MM.1S (cell line): ENCODE measurements around the gene MED13.

Source experiments
- DNase-seq: peaks from one replicate; pipeline ENCODE4 v3.0.0-alpha.2; 2015
- H2AFZ ChIP-seq: fragments of 300-600 bp; sonication (generic); 2 replicates; pipeline ENCODE4 v1.6.0; 2016; ENCODE audit warnings: antibody characterized with exemption, low read length
- H3F3A ChIP-seq: fragments of 300-600 bp; sonication (generic); 2 replicates; pipeline ENCODE4 v1.6.1; 2016; ENCODE audit warnings: mild to moderate bottlenecking, antibody characterized with exemption, low read length, moderate library complexity, mixed read lengths; ENCODE audit not compliant: insufficient read depth
- H3K27ac ChIP-seq: fragments of 300-600 bp; sonication (generic); 2 replicates; pipeline ENCODE4 v1.5.1; 2016; ENCODE audit warnings: mild to moderate bottlenecking, low read length
- H3K27me3 ChIP-seq: fragments of 300-600 bp; sonication (generic); replicated peaks from 2 replicates; pipeline ENCODE4 v1.6.0; 2016; ENCODE audit warnings: low read length; ENCODE audit not compliant: insufficient read depth
- H3K36me3 ChIP-seq: fragments of 300-600 bp; sonication (generic); replicated peaks from 2 replicates; pipeline ENCODE4 v1.6.1; 2016; ENCODE audit warnings: mild to moderate bottlenecking, low read length, mixed read lengths; ENCODE audit not compliant: insufficient read depth
- H3K4me1 ChIP-seq: fragments of 300-600 bp; sonication (generic); 2 replicates; pipeline ENCODE4 v1.6.1; 2016; ENCODE audit warnings: low read length, mixed read lengths
- H3K4me2 ChIP-seq: fragments of 300-600 bp; sonication (generic); 2 replicates; pipeline ENCODE4 v1.6.0; 2016; ENCODE audit warnings: low read depth, low read length
- H3K4me3 ChIP-seq: fragments of 300-600 bp; sonication (generic); 2 replicates; pipeline ENCODE4 v1.5.1; 2016; ENCODE audit warnings: low read length, mixed read lengths
- H3K79me2 ChIP-seq: fragments of 300-600 bp; sonication (generic); 2 replicates; pipeline ENCODE4 v1.6.1; 2016; ENCODE audit warnings: mixed run types, low read length, mixed read lengths
- H3K9ac ChIP-seq: fragments of 300-600 bp; sonication (generic); 2 replicates; pipeline ENCODE4 v1.6.1; 2016; ENCODE audit warnings: low read length, mixed read lengths
- H3K9me2 ChIP-seq: fragments of 300-600 bp; sonication (generic); replicated peaks from 2 replicates; pipeline ENCODE4 v1.6.1; 2016; ENCODE audit warnings: mild to moderate bottlenecking, low read length, mixed read lengths; ENCODE audit not compliant: insufficient read depth
- H3K9me3 ChIP-seq: fragments of 300-600 bp; sonication (generic); replicated peaks from 2 replicates; pipeline ENCODE4 v1.6.1; 2016; ENCODE audit warnings: mild to moderate bottlenecking, low read length, mixed read lengths; ENCODE audit not compliant: insufficient read depth
- H4K20me1 ChIP-seq: fragments of 300-600 bp; sonication (generic); 2 replicates; pipeline ENCODE4 v1.6.1; 2016; ENCODE audit warnings: mild to moderate bottlenecking, low read length, moderate library complexity, mixed read lengths; ENCODE audit not compliant: insufficient read depth
- CTCF ChIP-seq: fragments of 300-600 bp; sonication (generic); IDR thresholded peaks from 2 replicates; pipeline ENCODE4 v1.5.1; 2016; ENCODE audit warnings: antibody characterized with exemption, low read length, mixed read lengths
- EZH2 ChIP-seq: fragments of 300-600 bp; sonication (generic); optimal IDR thresholded peaks from 2 replicates; pipeline ENCODE3; 2017; ENCODE audit warnings: low read depth, mild to moderate bottlenecking, antibody characterized with exemption, low read length, mixed read lengths
- EZH2phosphoT487 ChIP-seq: fragments of 300-600 bp; sonication (generic); IDR thresholded peaks from 2 replicates; pipeline ENCODE4 v1.6.1; 2018; ENCODE audit warnings: antibody characterized with exemption, low read length

The MED13 gene

GRCh38 chr17:62090021-62090824 is 25.1 kb upstream of the MED13 start:
- Histone ChIP-seq H3K4me1 (no peaks in the 10 kb centered on the region), H3K9ac (no peak overlapping the region), H3K9me2 (no peaks in the 10 kb centered on the region), H3K4me2 (no peak overlapping the region), H3F3A (no peaks in the 10 kb centered on the region), H4K20me1 (no peaks in the 10 kb centered on the region), H3K4me3 (no peak overlapping the region), H3K9me3 (no peaks in the 10 kb centered on the region), H3K79me2 (no peaks in the 10 kb centered on the region), H2AFZ (no peak overlapping the region), H3K27me3 (no peaks in the 10 kb centered on the region), H3K27ac (no peak overlapping the region), H3K36me3 (no peaks in the 10 kb centered on the region)
- no peak for TF ChIP-seq EZH2
- no peak for TF ChIP-seq EZH2phosphoT487
- no peak for DNase-seq

GRCh38 chr17:62089334-62089733 is 24.3 kb upstream of the MED13 start:
- Histone ChIP-seq H4K20me1 (no peaks in the 10 kb centered on the region), H3K4me1 (no peaks in the 10 kb centered on the region), H3K4me3 (no peak overlapping the region), H3K27me3 (no peaks in the 10 kb centered on the region), H3K4me2 (no peak overlapping the region), H3F3A (no peaks in the 10 kb centered on the region), H2AFZ (no peak overlapping the region), H3K9ac (no peak overlapping the region), H3K9me2 (no peaks in the 10 kb centered on the region), H3K79me2 (no peaks in the 10 kb centered on the region), H3K9me3 (no peaks in the 10 kb centered on the region), H3K36me3 (no peaks in the 10 kb centered on the region), H3K27ac (no peak overlapping the region)
- DNase-seq: no peak
- TF ChIP-seq EZH2phosphoT487: no peak
- TF ChIP-seq EZH2: no peak
- TF ChIP-seq CTCF: no peak

GRCh38 chr17:62086737-62087136 is 21.7 kb upstream of the MED13 start:
- Histone ChIP-seq H3K4me1 (no peaks in the 10 kb centered on the region), H3K9ac (no peak overlapping the region), H3K36me3 (no peaks in the 10 kb centered on the region), H4K20me1 (no peaks in the 10 kb centered on the region), H3K27ac (no peak overlapping the region), H3K9me3 (no peaks in the 10 kb centered on the region), H3K79me2 (no peaks in the 10 kb centered on the region), H3K4me2 (no peak overlapping the region), H3F3A (no peaks in the 10 kb centered on the region), H3K27me3 (no peaks in the 10 kb centered on the region), H3K9me2 (no peaks in the 10 kb centered on the region), H2AFZ (no peak overlapping the region), H3K4me3 (no peak overlapping the region)
- no peak for DNase-seq
- no peak for TF ChIP-seq CTCF
- no peak for TF ChIP-seq EZH2phosphoT487
- no peak for TF ChIP-seq EZH2
